ENCODE measurements around the gene TIGAR. TPM values are rescaled to one million over a fixed set of nuclear protein-coding genes. Genes with fewer than 3 reads are reported as not detected.
A peak's percentile ranks its signal among the peaks of the same experiment; 100 is the strongest.

TIGAR gene
- total RNA-seq, 1 experiment from 2014 or later = 27.5 TPM

DNA sequence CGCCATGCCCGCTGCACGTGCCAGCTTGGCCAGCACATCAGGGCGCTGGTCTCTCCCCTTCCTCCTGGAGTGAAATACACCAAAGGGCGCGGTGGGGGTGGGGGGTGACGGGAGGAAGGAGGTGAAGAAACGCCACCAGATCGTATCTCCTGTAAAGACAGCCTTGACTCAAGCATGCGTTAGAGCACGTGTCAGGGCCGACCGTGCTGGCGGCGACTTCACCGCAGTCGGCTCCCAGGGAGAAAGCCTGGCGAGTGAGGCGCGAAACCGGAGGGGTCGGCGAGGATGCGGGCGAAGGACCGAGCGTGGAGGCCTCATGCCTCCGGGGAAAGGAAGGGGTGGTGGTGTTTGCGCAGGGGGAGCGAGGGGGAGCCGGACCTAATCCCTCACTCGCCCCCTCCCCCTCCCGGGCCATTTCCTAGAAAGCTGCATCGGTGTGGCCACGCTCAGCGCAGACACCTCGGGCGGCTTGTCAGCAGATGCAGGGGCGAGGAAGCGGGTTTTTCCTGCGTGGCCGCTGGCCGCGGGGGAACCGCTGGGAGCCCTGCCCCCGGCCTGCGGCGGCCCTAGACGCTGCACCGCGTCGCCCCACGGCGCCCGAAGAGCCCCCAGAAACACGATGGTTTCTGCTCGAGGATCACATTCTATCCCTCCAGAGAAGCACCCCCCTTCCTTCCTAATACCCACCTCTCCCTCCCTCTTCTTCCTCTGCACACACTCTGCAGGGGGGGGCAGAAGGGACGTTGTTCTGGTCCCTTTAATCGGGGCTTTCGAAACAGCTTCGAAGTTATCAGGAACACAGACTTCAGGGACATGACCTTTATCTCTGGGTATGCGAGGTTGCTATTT lies 48.4 kb upstream of the TIGAR start:
- Histone ChIP-seq H2BK20ac (ENCODE audit: low read depth, low read length, poor library complexity, severe bottlenecking) (peak overlapping the region; percentile 29), H3K23ac (ENCODE audit: insufficient read length, low read depth, low read length) (no peak overlapping the region), H2BK5ac (ENCODE audit: insufficient read length, low read length) (no peak overlapping the region), H3K4me2 (ENCODE audit: insufficient read depth, insufficient read length, low read length) (peak overlapping the region; percentile 77), H4K20me1 (ENCODE audit: control insufficient read depth, insufficient read depth, insufficient read length) (peaks cover 2% of the 10 kb centered on the region), H3K79me2 (ENCODE audit: insufficient read depth, low read length) (peaks cover 13% of the 10 kb centered on the region; the same call in 1 of the 2 replicates), H3K27me3 (ENCODE audit: insufficient read depth, low read length) (no peaks in the 10 kb centered on the region; the same call in 1 of the 2 replicates), H3K23me2 (ENCODE audit: insufficient read length, low read depth, low read length, poor library complexity, severe bottlenecking) (peaks cover 59% of the 10 kb centered on the region), H3K18ac (ENCODE audit: insufficient read length, low read depth, low read length) (peak overlapping the region; percentile 88), H2BK12ac (ENCODE audit: insufficient read length, low read depth, low read length) (peak overlapping the region; percentile 68), H4K5ac (ENCODE audit: insufficient read length, low read depth, low read length) (no peak overlapping the region), H3K4ac (ENCODE audit: low read depth, low read length) (no peak overlapping the region; the same call in 1 of the 2 replicates), H3T11ph (ENCODE audit: low read length) (no peak overlapping the region), H2AK5ac (ENCODE audit: insufficient read length, low read length) (peak overlapping the region; percentile 58), H3K9ac (ENCODE audit: extremely low read depth, insufficient read length, low read length) (no peak overlapping the region), H4K8ac (replicated peaks; ENCODE audit: insufficient read length, low read depth, low read length) (no peak overlapping the region), H3K79me1 (ENCODE audit: insufficient read depth, low read depth, low read length, poor library complexity, severe bottlenecking) (no peaks in the 10 kb centered on the region), H3K9me3 (ENCODE audit: control insufficient read depth, low read depth, low read length) (no peaks in the 10 kb centered on the region), H2BK15ac (ENCODE audit: low read depth, low read length) (no peak overlapping the region), H4K91ac (ENCODE audit: insufficient read length, low read depth, low read length) (no peak overlapping the region), H3K14ac (ENCODE audit: insufficient read depth, low read length) (peak overlapping the region; percentile 33), H2BK120ac (ENCODE audit: low read depth, low read length, poor library complexity, severe bottlenecking) (peak overlapping the region; percentile 3), H3K4me1 (ENCODE audit: insufficient read depth, low read length) (peaks cover 3% of the 10 kb centered on the region; the same call in 1 of the 2 replicates), H2AFZ (ENCODE audit: low read length) (no peak overlapping the region), H3K56ac (ENCODE audit: insufficient read length, low read depth, low read length) (no peak overlapping the region), H3K27ac (ENCODE audit: insufficient read length, low read depth, low read length) (no peak overlapping the region)
- Mint-ChIP-seq H3K36me3 (ENCODE audit: insufficient read depth in 1 of 3, low read depth in 3 of 3) (peaks cover 16 to 21% (median 19%) of the 10 kb centered on the region in 3 experiments), H3K4me1 (peaks cover 35 to 40% of the 10 kb centered on the region in 2 experiments), H3K4me3 (peak overlapping the region; percentile 88 to 98), H3K27ac (peak overlapping the region in 1 of 3 experiments; percentile 86; a peak in 3 of 7 replicates), H3K27me3 (ENCODE audit: low read depth) (peaks cover 66% of the 10 kb centered on the region), H3K9me3 (peaks cover 2 to 3% of the 10 kb centered on the region in 2 experiments; a peak in 3 of 5 replicates)
- peak; percentile 85 for DNase-seq
- WGBS (ENCODE audit: extremely low coverage, insufficient read length, low lambda C conversion rate) = no CpG with 5 or more reads among the region's 62 CpGs
- TF ChIP-seq, protein P1, sequence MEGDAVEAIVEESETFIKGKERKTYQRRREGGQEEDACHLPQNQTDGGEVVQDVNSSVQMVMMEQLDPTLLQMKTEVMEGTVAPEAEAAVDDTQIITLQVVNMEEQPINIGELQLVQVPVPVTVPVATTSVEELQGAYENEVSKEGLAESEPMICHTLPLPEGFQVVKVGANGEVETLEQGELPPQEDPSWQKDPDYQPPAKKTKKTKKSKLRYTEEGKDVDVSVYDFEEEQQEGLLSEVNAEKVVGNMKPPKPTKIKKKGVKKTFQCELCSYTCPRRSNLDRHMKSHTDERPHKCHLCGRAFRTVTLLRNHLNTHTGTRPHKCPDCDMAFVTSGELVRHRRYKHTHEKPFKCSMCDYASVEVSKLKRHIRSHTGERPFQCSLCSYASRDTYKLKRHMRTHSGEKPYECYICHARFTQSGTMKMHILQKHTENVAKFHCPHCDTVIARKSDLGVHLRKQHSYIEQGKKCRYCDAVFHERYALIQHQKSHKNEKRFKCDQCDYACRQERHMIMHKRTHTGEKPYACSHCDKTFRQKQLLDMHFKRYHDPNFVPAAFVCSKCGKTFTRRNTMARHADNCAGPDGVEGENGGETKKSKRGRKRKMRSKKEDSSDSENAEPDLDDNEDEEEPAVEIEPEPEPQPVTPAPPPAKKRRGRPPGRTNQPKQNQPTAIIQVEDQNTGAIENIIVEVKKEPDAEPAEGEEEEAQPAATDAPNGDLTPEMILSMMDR (conservative IDR thresholded peaks at IDR 0.05) = no peak
